Eye (tissue), 1 donor: Measurements from ENCODE around the gene ARSD.

ENCODE experiments used
- DNase-seq: peaks from one replicate; pipeline ENCODE4 v3.0.0-alpha.2; 2015

The ARSD gene

GRCh38 chrX:2889706-2890490 lies 39.2 kb downstream of the ARSD start:
- peak; percentile 26 for DNase-seq

DNA sequence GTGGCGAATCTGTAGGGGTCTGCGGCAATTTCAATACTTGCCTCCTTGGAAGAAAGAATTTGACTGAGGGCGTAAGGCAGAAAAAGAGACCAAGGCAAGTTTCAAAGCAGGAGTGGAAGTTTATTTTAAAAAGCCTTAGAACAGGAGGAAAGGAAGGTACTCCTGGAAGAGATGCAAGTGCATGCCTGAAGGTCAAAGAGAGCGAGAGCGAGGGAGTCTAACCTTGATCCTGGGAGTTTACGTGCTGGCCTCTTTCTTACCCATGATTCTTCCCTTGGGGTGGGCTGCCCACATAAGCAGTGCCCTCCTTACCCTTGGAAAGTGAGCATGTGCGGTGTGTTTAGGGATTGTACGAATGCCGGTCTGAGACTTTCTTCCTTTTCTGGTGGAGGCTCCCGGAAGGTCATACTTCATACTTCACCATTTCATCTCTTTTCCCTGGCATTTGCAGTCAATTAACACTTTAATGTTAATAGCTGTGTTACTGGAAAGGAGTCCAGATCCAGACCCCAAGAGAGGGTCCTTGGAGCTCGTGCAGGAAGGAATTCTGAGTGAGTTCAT lies 40.0 kb downstream of the ARSD start:
- DNase-seq, result no peak

DNA sequence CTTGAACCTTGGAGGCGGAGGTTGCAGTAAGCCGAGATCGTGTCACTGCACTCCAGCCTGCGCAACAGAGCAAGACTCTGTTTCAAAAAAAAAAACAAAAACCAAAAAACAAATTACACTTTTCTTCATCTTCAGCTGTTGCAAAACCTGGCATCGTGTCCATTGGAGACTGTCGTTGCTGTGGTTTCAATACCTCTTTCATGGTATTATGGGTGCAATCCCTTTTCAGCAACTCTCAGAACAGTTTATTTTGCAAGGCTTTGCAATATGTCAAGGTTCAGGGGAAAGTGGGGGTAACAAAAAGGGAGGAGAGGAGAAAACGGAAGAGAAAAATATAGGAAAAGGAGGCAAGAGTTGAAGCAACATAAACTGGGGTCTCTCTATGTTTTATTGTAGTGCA lies 40.8 kb downstream of the ARSD start:
- DNase-seq, result no peak

DNA sequence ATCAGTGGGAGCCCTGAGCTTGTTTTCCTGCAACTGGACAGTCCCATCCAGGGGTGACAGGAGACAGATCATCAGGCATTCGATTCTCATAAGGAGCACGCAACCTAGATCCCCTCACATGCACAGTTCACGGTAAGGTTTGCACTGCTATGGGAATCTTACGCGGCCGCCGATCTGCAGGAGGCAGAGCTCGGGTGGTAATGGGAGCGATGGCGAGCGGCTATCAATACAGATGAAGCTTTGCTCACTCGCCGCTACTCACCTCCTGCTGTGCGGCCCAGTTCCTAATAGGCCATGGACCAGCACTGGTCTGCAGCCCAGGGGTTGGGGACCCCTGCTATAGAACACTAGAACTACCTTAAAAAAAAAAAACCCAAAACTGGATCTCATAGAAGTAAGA lies 45.4 kb downstream of the ARSD start:
- no peak for DNase-seq

DNA sequence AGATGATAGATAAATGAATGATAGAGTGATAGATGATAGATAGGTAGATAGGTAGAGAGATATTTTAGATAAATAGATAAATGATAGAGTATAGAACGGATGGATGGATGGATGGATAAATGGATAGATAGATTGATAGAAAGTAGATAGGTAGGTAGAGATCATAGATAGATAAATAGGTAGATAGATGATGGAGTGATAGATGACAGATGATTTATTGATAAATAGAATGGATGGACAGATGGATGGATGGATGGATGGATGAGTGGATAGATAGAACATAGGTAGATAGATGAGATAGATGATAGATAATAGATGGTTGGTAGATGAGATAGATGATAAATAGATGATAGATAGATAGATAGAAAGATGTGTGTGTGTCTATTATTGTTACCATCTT lies 49.5 kb downstream of the ARSD start:
- DNase-seq, result no peak

GRCh38 chrX:2878563-2878962 lies 50.6 kb downstream of the ARSD start:
- DNase-seq, result no peak

DNA sequence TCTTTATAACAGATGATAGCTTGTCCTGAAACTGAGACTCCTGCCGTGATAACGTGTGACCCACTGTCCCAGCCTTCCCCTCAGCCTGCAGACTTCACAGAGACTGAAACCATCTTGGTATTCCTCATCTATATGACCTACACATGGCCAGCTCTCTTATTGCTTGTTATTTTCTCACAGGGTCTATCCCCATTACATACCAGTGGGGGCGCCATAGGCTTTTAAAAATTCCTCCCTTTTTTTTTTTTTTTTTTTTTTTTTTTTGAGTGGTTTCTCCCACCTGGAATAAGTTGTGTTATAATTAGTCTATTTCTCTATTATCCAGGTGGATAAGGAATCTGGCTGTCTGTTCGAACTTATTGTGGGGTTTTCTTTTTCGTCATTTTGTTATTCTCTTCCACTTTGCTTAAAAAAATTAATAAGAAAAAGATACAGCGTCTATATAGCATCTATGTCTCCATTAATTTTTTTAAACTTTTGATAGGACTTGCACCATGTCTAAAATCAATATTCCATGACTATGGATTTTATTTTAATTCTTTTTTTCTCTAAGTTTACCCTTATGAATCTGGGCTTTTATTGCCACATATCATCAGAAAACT lies 53.2 kb downstream of the ARSD start:
- DNase-seq, result no peak

DNA sequence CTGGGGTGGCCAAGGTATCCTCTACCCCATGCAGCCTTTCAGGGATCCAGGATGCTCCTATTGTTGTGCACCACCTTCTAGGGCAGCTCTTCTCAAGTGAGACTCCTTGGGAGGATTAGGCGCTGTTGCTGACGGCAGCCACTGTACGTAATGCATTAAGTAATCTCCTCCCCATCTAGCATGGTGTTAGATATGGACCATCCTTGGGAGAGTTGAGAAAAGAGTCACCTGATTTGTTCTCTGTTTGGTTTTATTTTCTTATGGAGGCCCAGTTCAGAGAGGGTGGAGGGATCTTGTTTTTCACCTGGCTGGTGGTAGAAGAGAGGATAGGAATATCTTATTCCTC lies 54.0 kb downstream of the ARSD start:
- no peak for DNase-seq

DNA sequence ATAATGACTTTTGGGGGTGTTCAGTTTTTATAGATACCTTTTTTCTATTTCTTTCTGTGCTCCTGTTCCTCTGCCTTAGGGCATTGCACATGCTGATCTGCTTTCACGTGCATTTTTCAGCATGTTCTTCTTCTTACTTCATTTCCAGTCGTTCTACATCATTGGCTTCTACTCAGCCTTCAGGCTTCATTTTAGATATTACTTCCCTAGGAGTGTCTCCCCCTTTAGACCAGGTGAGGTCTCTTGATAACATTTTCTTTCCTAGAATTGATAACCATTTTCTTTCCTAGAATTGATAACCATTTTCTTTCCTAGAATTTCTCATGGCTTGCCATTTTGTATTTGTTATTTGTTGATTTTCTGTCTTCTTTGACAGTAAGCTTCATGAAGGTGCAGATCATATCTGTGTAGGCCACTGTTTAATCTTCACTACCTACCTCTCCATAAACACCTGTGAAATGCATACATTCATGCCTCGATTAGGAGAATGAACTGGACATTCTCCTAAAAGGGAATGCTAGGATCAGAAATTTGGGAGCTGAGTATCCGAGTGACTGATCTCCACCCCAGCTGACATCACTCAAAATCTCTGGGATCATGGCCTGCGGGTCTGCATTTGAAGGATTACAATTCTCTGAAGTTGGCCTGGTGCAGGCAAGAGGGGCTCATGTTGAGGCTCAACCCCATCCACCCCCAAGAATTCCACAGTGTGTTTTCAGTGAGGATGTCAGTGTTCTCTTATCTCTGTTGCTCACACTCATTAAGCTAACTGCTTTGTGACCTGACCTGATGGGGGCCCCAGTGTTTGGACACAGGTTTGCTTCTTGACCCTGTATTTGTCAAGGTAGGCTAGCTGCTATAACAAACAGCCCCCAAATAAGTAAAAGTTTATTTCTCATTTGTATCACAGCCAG lies 54.7 kb downstream of the ARSD start:
- DNase-seq, result no peak

GRCh38 chrX:2872671-2873277 lies 56.4 kb downstream of the ARSD start:
- DNase-seq, result no peak

DNA sequence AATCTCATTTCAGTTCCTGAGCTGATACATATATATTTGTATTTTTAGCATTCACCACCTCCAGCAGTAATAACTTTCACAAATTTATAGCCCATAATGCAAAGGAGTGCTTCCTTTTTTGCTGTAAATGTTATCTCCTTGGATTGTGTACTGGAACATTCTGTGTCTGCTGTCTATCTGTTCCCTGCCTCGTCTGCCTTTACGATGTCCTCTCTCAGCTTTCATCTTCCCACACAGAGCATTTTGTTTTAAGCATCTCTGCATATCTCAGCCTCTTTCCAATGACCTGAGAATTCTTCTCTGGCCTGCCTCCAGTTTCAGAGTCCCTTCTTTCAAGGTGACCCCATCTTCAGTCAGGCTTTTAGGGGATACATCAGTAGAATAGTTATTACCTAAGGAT lies 57.3 kb downstream of the ARSD start:
- no peak for DNase-seq

GRCh38 chrX:2870650-2871049 lies 58.5 kb downstream of the ARSD start:
- no peak for DNase-seq

DNA sequence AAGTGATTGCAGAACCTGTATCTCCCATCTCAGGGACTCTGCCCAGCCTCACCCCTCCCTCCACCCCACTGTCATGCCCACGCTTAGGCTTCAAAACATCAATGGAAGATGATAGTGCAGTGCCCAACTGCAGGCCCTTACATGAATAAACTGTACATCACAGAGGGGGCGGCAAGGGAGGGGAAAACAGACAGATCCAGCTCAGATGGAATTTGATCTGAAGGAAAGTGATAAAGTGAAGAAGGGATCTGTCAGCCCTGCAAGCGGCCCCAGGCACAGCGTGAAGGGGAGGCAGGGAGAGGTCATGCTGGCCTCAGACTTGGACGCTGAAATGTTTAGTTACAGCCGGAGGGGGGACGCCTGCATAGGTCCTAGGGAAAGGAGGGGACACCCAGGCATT lies 61.9 kb downstream of the ARSD start:
- no peak for DNase-seq

DNA sequence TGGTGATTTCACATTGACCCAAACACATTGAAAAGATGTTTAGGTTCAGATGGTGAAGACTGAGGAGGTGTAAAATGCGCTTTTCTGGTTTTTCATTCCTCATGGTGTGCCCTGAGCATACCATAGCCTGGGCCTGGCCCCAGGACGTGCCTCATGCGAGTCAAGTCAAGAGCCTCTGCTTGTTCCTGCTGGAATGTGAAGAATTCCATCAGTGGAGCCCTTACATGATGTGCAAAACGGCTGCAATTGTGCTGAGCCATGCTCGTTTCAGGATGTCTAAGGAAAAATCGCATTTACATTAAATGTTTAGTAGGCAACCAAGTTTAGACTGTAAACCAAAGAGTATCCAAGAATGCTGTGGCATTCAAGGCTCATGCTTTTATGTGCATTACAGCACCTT lies 65.5 kb downstream of the ARSD start:
- no peak for DNase-seq

GRCh38 chrX:2862404-2862803 lies 66.7 kb downstream of the ARSD start:
- DNase-seq, result no peak

DNA sequence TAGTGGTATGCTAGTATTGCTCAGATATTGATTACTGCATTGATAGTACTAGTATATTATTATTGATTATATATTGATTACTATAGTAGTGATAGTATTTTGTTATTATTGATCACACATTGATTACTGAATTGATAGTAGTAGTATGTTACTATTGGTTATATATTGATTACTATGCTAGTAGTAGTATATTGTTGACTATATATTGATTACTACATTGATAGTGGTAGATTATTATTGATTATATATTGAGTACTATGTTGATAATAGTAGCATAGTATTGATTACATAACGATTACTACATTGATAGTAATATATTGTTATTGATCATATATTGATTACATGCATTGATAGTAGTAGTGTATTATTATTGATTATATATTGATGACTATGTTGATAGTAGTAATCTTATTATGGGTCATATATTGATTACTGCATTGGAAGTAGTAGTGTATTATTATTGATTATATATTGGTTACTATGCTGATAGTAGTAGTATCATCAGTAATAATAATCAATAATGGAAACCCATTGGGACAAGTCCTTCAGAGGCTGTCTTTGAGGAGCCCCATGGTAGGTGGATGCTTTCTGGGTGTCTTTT lies 69.8 kb downstream of the ARSD start:
- DNase-seq, result no peak

DNA sequence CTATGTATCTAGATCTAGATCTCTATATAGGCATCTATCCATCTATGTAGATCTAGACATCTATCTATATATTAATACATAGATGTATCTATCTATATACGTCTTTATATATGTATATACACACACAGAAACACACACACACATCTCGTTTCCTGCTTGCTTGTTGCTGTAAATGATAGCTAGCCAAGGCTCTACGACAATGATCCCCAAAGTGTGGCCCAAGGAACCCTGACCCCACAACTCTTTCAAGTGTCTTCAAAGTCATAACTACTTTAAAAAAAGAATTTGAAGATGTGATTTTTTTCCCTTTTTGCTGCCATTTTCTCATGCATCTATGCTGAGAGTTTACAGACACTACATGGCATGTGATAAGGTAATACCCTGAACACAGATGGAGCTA lies 71.6 kb downstream of the ARSD start:
- DNase-seq, result no peak

- no peak for DNase-seq
Observed at GRCh38 chrX:2855761-2856160, 73.4 kb downstream of the ARSD start.

DNA sequence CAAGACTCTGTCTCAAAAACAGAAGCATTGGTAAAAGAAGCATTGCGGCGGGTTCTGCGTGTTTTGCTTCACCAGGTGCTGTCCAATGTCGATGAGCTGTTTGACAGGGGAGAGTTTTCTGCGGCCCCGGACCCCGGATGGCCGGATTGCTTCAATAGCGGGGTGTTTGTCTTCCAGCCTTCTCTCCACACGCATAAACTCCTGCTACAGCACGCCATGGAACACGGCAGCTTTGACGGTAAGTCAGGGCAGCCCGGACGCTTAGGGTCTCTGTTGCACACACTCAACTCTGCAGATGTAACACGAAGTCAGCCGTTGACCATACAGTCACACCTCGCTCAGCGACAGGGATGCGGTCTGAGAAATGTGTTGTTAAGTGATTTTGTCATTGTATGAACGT lies 74.2 kb downstream of the ARSD start:
- no peak for DNase-seq
